AG04450 (cell line): Measurements from ENCODE around the gene IMMP2L. TPM values are rescaled to one million over a fixed set of nuclear protein-coding genes. Genes with fewer than 3 reads are reported as not detected.

Experiments used
- CTCF ChIA-PET: fragments of 300-600, 350-600 bp; formaldehyde crosslinking; extraction: SDS; loops from one replicate; lab custom pipeline; 2022; ENCODE audit warnings: antibody characterized with exemption, inconsistent platforms; lab: Charles Lee
- POLR2A ChIA-PET: fragments of 350-600 bp; formaldehyde crosslinking; extraction: SDS; loops from one replicate; lab custom pipeline; 2021; ENCODE audit warnings: antibody characterized with exemption, inconsistent platforms; lab: Yijun Ruan, JAX
- DNase-seq: peaks from one replicate; pipeline ENCODE4 v3.0.0-alpha.2; 2011; ENCODE audit warnings: low read depth, low spot score
- H3K27ac ChIP-seq: one replicate; pipeline ENCODE4 v1.5.1; 2012; ENCODE audit warnings: low read depth, low read length, control low read depth
- H3K27me3 ChIP-seq: one replicate; pipeline ENCODE4 v1.6.0; 2012; ENCODE audit warnings: low read length; ENCODE audit not compliant: control insufficient read depth, insufficient read depth
- H3K4me3 ChIP-seq: 2 replicates; pipeline ENCODE4 v1.5.1; 2011; ENCODE audit warnings: mild to moderate bottlenecking, low read depth, low read length, control low read depth
- H3K9me3 ChIP-seq: 2 replicates; pipeline ENCODE4 v1.5.1; 2012; ENCODE audit warnings: low read length; ENCODE audit not compliant: control insufficient read depth, insufficient read depth
- CTCF ChIP-seq: IDR thresholded peaks from 2 replicates; pipeline ENCODE4 v1.5.1; 2011; ENCODE audit warnings: low read depth, low read length, control low read depth, inconsistent platforms
- polyA plus RNA-seq: library from polyadenylated mRNA; depleted of rRNA; stranded (reverse); fragments of >200 nt; gene quantifications from 2 replicates; pipeline ENCODE4 v1.2.3, GENCODE V29; 2011

IMMP2L gene
- polyA plus RNA-seq, 1 experiment: 8.0 TPM

- no peaks in the 10 kb centered on the region for H3K9me3 ChIP-seq
- ChIA-PET CTCF (interaction anchor here (0.6 to 1.0 kb wide), 4 partner anchors 146 to 1656 kb away, joined by 3 to 5 read pairs (median 4); no protein-coding TSS in a partner anchor), POLR2A (no interaction called here)
- no peak for TF ChIP-seq CTCF
- no peak overlapping the region for H3K4me3 ChIP-seq
- no peak overlapping the region for H3K27ac ChIP-seq
- H3K27me3 ChIP-seq: no peaks in the 10 kb centered on the region
- DNase-seq: no peak
These were observed 76.5 kb downstream of the IMMP2L start for GRCh38 chr7:111485701-111486380.

GRCh38 chr7:111483078-111483477 is 79.2 kb downstream of the IMMP2L start:
- DNase-seq: no peak
- Histone ChIP-seq H3K4me3 (no peak overlapping the region), H3K27me3 (no peaks in the 10 kb centered on the region), H3K9me3 (no peaks in the 10 kb centered on the region), H3K27ac (no peak overlapping the region)
- ChIA-PET POLR2A (no interaction called here), CTCF (interaction anchor here (0.7 kb wide), 1 partner anchor 23 kb away, joined by 3 read pairs; no protein-coding TSS in a partner anchor)
- no peak for TF ChIP-seq CTCF

GRCh38 chr7:111477462-111478225 is 84.6 kb downstream of the IMMP2L start:
- CTCF ChIA-PET: interaction anchor here (0.5 kb wide), 1 partner anchor 388 kb away, joined by 4 read pairs; no protein-coding TSS in a partner anchor
- no peak for TF ChIP-seq CTCF

GRCh38 chr7:111476586-111477293 is 85.6 kb downstream of the IMMP2L start:
- DNase-seq: no peak
- Histone ChIP-seq H3K9me3 (no peaks in the 10 kb centered on the region), H3K27me3 (no peaks in the 10 kb centered on the region), H3K27ac (no peak overlapping the region), H3K4me3 (no peak overlapping the region)
- no peak for TF ChIP-seq CTCF
- ChIA-PET CTCF (no interaction called here), POLR2A (no interaction called here)

More at GRCh38 chr7:111477462-111478225, 84.6 kb downstream of the IMMP2L start:
- Histone ChIP-seq H3K27me3 (no peaks in the 10 kb centered on the region), H3K9me3 (no peaks in the 10 kb centered on the region), H3K27ac (no peak overlapping the region), H3K4me3 (no peak overlapping the region)
- no peak for DNase-seq
- POLR2A ChIA-PET: no interaction called here
